HepG2 (cell line): Measurements from ENCODE around the gene NRG3. TPM values are rescaled to one million over a fixed set of nuclear protein-coding genes. Genes with fewer than 3 reads are reported as not detected.

Experiments
- ATAC-seq: fragments of 200-7000 bp; cut with Tn5 transposase; 3 replicates; pipeline ENCODE4 v1.9.1; 2020; ENCODE audit warnings: mild to moderate bottlenecking, moderate library complexity
- BruUV-seq: library from RNA; stranded (reverse); fragments of 400-500 nt; replicated peaks from 2 replicates; lab custom pipeline; 2021; lab: Mats Ljungman, UMichigan
- CTCF ChIA-PET: fragments of 300-600 bp; formaldehyde crosslinking; extraction: SDS; loops from one replicate; lab custom pipeline; 2021; ENCODE audit warnings: low total read pairs, inconsistent platforms, low intra/inter-chr PET ratio; lab: Yijun Ruan, JAX
- POLR2A ChIA-PET: fragments of 350-600 bp; sonication (Branson Sonifier 250); formaldehyde crosslinking; loops from one replicate; lab custom pipeline; 2020; ENCODE audit warnings: antibody characterized with exemption, inconsistent platforms; lab: Yijun Ruan, JAX
- DNase-seq: peaks from one replicate; pipeline ENCODE4 v3.0.0-alpha.2; 2015; ENCODE audit warnings: low spot score
- FAIRE-seq: peaks from 3 replicates; lab custom pipeline; 2011; peaks lifted over from hg19 to GRCh38; lab: Jason Lieb, UNC
- H2AFZ ChIP-seq: one replicate; pipeline ENCODE4 v1.6.1; 2011; ENCODE audit warnings: low read length, inconsistent platforms
- H3K27ac ChIP-seq: fragments of 300-600 bp; 3 replicates; pipeline ENCODE4 v1.8.0; 2011; ENCODE audit warnings: mixed run types, mild to moderate bottlenecking, mixed read lengths, low read length, inconsistent platforms; ENCODE audit not compliant: insufficient read depth; ENCODE audit errors: extremely low read length
- H3K27me3 ChIP-seq, 2 experiments: fragments of 200-600 bp in 1 of 2; 2 replicates in 1 of 2; 3 replicates in 1 of 2; pipeline versions ENCODE4 v1.6.0 to v1.8.0; 2011; ENCODE audit warnings: low read length in 2 of 2, mild to moderate bottlenecking in 2 of 2, moderate library complexity in 2 of 2, inconsistent platforms in 1 of 2; ENCODE audit not compliant: insufficient read depth in 2 of 2, control insufficient read depth in 1 of 2
- H3K36me3 ChIP-seq, 2 experiments: fragments of 200-600 bp in 1 of 2; replicated peaks in 1 of 2; 2 replicates in 1 of 2; 3 replicates in 1 of 2; pipeline versions ENCODE4 v1.5.1 to v1.8.0; 2011; ENCODE audit warnings: low read length in 2 of 2, inconsistent platforms in 1 of 2; ENCODE audit not compliant: insufficient read depth in 2 of 2, control insufficient read depth in 1 of 2
- H3K4me1 ChIP-seq: 2 replicates; pipeline ENCODE4 v1.5.1; 2012; ENCODE audit warnings: low read length, inconsistent platforms; ENCODE audit not compliant: insufficient read depth
- H3K4me2 ChIP-seq: 2 replicates; pipeline ENCODE4 v1.6.0; 2011; ENCODE audit warnings: low read depth, low read length, inconsistent platforms
- H3K4me3 ChIP-seq, 3 experiments: fragments of 200-600 bp in 1 of 3; sonication (generic), shearing (Covaris generic) in 1 of 3; replicated peaks in 1 of 3; 2 replicates each; pipeline ENCODE4 v1.5.1; 2011 to 2016; ENCODE audit warnings: low read length in 3 of 3, inconsistent platforms in 2 of 3, low read depth in 2 of 3, mild to moderate bottlenecking in 2 of 3, control low read depth in 1 of 3, mixed read lengths in 1 of 3; ENCODE audit not compliant: insufficient read depth in 1 of 3
- H3K79me2 ChIP-seq: one replicate; pipeline ENCODE4 v1.6.1; 2011; ENCODE audit warnings: low read length, inconsistent platforms; ENCODE audit not compliant: insufficient read depth
- H3K9ac ChIP-seq: 2 replicates; pipeline ENCODE4 v1.6.0; 2011; ENCODE audit warnings: mild to moderate bottlenecking, low read depth, low read length, inconsistent platforms; ENCODE audit not compliant: insufficient read depth
- H3K9me3 ChIP-seq: 2 replicates; pipeline ENCODE4 v1.5.1; 2012; ENCODE audit warnings: mild to moderate bottlenecking, low read length
- H4K20me1 ChIP-seq: 2 replicates; pipeline ENCODE4 v1.6.0; 2011; ENCODE audit warnings: inconsistent platforms, mild to moderate bottlenecking, low read length, moderate library complexity; ENCODE audit not compliant: insufficient read depth
- CHD2 ChIP-seq: IDR thresholded peaks from 2 replicates; pipeline ENCODE4 v1.6.1; 2011; ENCODE audit warnings: low read depth, low read length, improper control_type of control experiment
- NPAS2 ChIP-seq: sonication (generic); formaldehyde crosslinking; IDR thresholded peaks from 2 replicates; pipeline ENCODE4 v1.8.0; 2022; ENCODE audit warnings: mild to moderate bottlenecking, missing genetic modification reagents, borderline replicate concordance
- PHF8 ChIP-seq: sonication (generic); formaldehyde crosslinking; IDR thresholded peaks from 2 replicates; pipeline ENCODE4 v1.5.0; 2020; ENCODE audit warnings: missing genetic modification reagents
- RBAK ChIP-seq: sonication (generic); formaldehyde crosslinking; IDR thresholded peaks from 2 replicates; pipeline ENCODE4 v1.5.1; 2020; ENCODE audit warnings: mild to moderate bottlenecking, missing genetic modification reagents
- SMARCC2 ChIP-seq: fragments of 450-650 bp; IDR thresholded peaks from 2 replicates; pipeline ENCODE4 v1.6.1; 2017; ENCODE audit warnings: antibody characterized with exemption, mild to moderate bottlenecking
- ZNF224 ChIP-seq: sonication (generic); formaldehyde crosslinking; IDR thresholded peaks from 2 replicates; pipeline ENCODE4 v1.5.0; 2020; ENCODE audit warnings: mild to moderate bottlenecking, missing genetic modification reagents
- ZNF335 ChIP-seq: sonication (generic); formaldehyde crosslinking; IDR thresholded peaks from 2 replicates; pipeline ENCODE4 v1.4.0; 2020; ENCODE audit warnings: missing genetic modification reagents
- WGBS: methylation state at CpG from one replicate; pipeline ENCODE4 v1.1.6; 2017; ENCODE audit warnings: low lambda C conversion rate; 5-methylcytosine and 5-hydroxymethylcytosine counted together
- in situ Hi-C: cut with HindIII; loops from 2 replicates; pipeline ENCODE4 v1.10.0; 2017; ENCODE audit warnings: low pct_unique_long_range_greater_than_20kb; ENCODE audit not compliant: extremely low pct_ligation_motif_present
- intact Hi-C: fragments of 100-400 bp; cut with micrococcal nuclease; formaldehyde crosslinking; loops from one replicate; pipeline ENCODE4 v1.10.0; 2022; ENCODE audit not compliant: unreplicated experiment
- polyA plus RNA-seq, 8 experiments: library from polyadenylated mRNA; depleted of rRNA in 3 of 8; stranded (reverse) in 7 of 8; unstranded in 1 of 8; fragments of >200 nt; fragmentation: Illumina TruSeq in 4 of 8; extraction: Trizol in 4 of 8; gene quantifications; 2 replicates each; pipeline versions ENCODE4 v1.2.1 to v1.2.3, GENCODE V29; 2011 to 2016; ENCODE audit warnings: low read depth in 4 of 8, missing spikeins in 1 of 8, mixed read lengths in 1 of 8; ENCODE audit not compliant: insufficient read depth in 1 of 8
- total RNA-seq, 5 experiments: library from RNA; depleted of rRNA; stranded (reverse); fragments of >200 nt; fragmentation: Illumina TruSeq; extraction: Trizol; gene quantifications; 2 replicates each; pipeline ENCODE4 v1.2.3, GENCODE V29; 2016; ENCODE audit warnings: low read depth in 1 of 5
- TF ChIP-seq, protein P1 (sequence below): sonication (generic); formaldehyde crosslinking; IDR thresholded peaks from 2 replicates; pipeline ENCODE4 v1.5.0; 2020; ENCODE audit warnings: missing genetic modification reagents
- TF ChIP-seq, protein P2 (sequence below), 2 experiments: sonication (generic) in 1 of 2; formaldehyde crosslinking in 1 of 2; IDR thresholded peaks; 2 replicates each; pipeline versions ENCODE4 v1.4.0 to v1.6.1; 2018 to 2020; ENCODE audit warnings: missing genetic modification reagents in 2 of 2, borderline replicate concordance in 1 of 2, low read depth in 1 of 2, mild to moderate bottlenecking in 1 of 2, missing biosample characterization in 1 of 2
- TF ChIP-seq, protein P3 (sequence below): sonication (generic); formaldehyde crosslinking; IDR thresholded peaks from 2 replicates; pipeline ENCODE4 v1.5.0; 2020; ENCODE audit warnings: mild to moderate bottlenecking, missing genetic modification reagents

NRG3 gene
- total and polyA plus RNA-seq, 2 of the 13 experiments (the other 11 are each of a cell fraction or from before 2014, with no cell fraction given), result not detected

DNA sequence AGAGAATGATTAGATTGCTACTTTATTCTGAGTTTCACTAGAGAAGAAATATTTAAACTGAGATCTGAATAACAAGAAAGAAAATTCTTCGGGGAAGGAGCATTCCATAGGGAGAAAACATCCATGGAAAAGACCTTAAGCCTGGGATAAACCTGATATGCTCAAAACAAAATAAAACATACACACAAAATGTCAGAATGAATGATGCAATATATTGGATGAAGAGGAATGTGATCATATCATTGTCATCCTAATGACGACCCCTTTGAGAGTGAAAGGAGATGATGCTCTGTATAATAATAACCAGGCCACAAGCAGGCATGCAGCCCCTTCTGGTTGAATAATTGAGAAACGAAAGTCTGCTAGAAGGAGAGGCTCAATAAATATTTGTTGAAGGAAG, 882.4 kb downstream of the NRG3 start:
- no peak for FAIRE-seq
- ChIA-PET POLR2A (no interaction called here), CTCF (no interaction called here)
- Histone ChIP-seq H3K9me3 (peaks cover 63% of the 10 kb centered on the region), H3K4me1 (no peaks in the 10 kb centered on the region), H3K4me3 (no peak overlapping the region), H2AFZ (no peak overlapping the region), H3K27me3 (no peaks in the 10 kb centered on the region), H4K20me1 (no peaks in the 10 kb centered on the region), H3K4me2 (no peak overlapping the region), H3K79me2 (no peaks in the 10 kb centered on the region), H3K36me3 (no peaks in the 10 kb centered on the region), H3K9ac (no peak overlapping the region), H3K27ac (no peak overlapping the region)
- under 1% methylated on average over 3 of the region's 3 CpGs for WGBS
- ATAC-seq, result no peak
- intact Hi-C loops, result no loop called here
- DNase-seq, result no peak
- TF ChIP-seq, protein P1, sequence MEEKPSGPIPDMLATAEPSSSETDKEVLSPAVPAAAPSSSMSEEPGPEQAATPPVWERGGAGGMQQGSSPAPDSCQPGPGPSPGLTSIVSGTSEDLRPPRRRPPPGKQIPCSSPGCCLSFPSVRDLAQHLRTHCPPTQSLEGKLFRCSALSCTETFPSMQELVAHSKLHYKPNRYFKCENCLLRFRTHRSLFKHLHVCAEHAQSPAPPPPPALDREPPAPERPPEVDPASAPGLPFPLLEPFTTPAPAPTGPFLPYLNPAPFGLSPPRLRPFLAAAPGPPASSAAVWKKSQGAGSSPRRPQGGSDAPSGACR (CRISPR knock-in tag), result no peak
- TF ChIP-seq, protein P2, sequence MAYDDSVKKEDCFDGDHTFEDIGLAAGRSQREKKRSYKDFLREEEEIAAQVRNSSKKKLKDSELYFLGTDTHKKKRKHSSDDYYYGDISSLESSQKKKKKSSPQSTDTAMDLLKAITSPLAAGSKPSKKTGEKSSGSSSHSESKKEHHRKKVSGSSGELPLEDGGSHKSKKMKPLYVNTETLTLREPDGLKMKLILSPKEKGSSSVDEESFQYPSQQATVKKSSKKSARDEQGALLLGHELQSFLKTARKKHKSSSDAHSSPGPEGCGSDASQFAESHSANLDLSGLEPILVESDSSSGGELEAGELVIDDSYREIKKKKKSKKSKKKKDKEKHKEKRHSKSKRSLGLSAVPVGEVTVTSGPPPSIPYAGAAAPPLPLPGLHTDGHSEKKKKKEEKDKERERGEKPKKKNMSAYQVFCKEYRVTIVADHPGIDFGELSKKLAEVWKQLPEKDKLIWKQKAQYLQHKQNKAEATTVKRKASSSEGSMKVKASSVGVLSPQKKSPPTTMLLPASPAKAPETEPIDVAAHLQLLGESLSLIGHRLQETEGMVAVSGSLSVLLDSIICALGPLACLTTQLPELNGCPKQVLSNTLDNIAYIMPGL (CRISPR knock-in tag; IDR thresholded peaks at IDR 0.05; ENCODE audit: borderline replicate concordance in 1 of 2, low read depth in 1 of 2), result no peak
- TF ChIP-seq CHD2, result no peak
- TF ChIP-seq SMARCC2, result no peak
- TF ChIP-seq RBAK, result no peak
- no peak for TF ChIP-seq NPAS2 (CRISPR knock-in tag)
- no peak for TF ChIP-seq PHF8 (CRISPR knock-in tag)
- TF ChIP-seq, protein P3, sequence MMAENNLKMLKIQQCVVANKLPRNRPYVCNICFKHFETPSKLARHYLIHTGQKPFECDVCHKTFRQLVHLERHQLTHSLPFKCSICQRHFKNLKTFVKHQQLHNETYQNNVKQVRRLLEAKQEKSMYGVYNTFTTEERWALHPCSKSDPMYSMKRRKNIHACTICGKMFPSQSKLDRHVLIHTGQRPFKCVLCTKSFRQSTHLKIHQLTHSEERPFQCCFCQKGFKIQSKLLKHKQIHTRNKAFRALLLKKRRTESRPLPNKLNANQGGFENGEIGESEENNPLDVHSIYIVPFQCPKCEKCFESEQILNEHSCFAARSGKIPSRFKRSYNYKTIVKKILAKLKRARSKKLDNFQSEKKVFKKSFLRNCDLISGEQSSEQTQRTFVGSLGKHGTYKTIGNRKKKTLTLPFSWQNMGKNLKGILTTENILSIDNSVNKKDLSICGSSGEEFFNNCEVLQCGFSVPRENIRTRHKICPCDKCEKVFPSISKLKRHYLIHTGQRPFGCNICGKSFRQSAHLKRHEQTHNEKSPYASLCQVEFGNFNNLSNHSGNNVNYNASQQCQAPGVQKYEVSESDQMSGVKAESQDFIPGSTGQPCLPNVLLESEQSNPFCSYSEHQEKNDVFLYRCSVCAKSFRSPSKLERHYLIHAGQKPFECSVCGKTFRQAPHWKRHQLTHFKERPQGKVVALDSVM (CRISPR knock-in tag), result no peak
- TF ChIP-seq ZNF335 (CRISPR knock-in tag), result no peak
- no peak for TF ChIP-seq ZNF224 (CRISPR knock-in tag)
- no TSS peak for BruUV-seq
- in situ Hi-C loops, result no loop called here
